Small intestine (tissue), 7 donors: ENCODE results near the gene SPOP. TPM values are rescaled to one million over a fixed set of nuclear protein-coding genes. Genes with fewer than 3 reads are reported as not detected.

Experiments used
- DNase-seq, 2 donors: peaks; one replicate each; pipeline versions ENCODE4 v3.0.0 to v3.0.0-alpha.2; 2013
- FAIRE-seq: peaks from 2 replicates; lab custom pipeline; 2012; peaks lifted over from hg19 to GRCh38; lab: Jason Lieb, UNC
- H3K27ac ChIP-seq, 3 donors: one replicate each; pipeline ENCODE4 v1.5.1; 2013; ENCODE audit warnings: low read length in 2 of 3, mild to moderate bottlenecking in 2 of 3, control low read depth in 1 of 3, inconsistent platforms in 1 of 3, low read depth in 1 of 3, moderate library complexity in 1 of 3
- H3K27me3 ChIP-seq, 3 donors: one replicate each; pipeline ENCODE4 v1.6.1; 2013; ENCODE audit warnings: low read length in 3 of 3, inconsistent platforms in 1 of 3; ENCODE audit not compliant: control insufficient read depth in 3 of 3, insufficient read depth in 3 of 3
- H3K36me3 ChIP-seq, 3 donors: one replicate each; pipeline ENCODE4 v1.6.1; 2013; ENCODE audit warnings: low read length in 3 of 3, inconsistent platforms in 1 of 3, low read depth in 1 of 3, mild to moderate bottlenecking in 1 of 3, moderate library complexity in 1 of 3; ENCODE audit not compliant: control insufficient read depth in 3 of 3, insufficient read depth in 2 of 3
- H3K4me1 ChIP-seq, 3 donors: one replicate each; pipeline ENCODE4 v1.6.1; 2013; ENCODE audit warnings: low read length in 2 of 3, inconsistent platforms in 1 of 3, low read depth in 1 of 3, mild to moderate bottlenecking in 1 of 3, moderate library complexity in 1 of 3; ENCODE audit not compliant: control insufficient read depth in 3 of 3, insufficient read depth in 2 of 3
- H3K4me3 ChIP-seq, 3 donors: one replicate each; pipeline ENCODE4 v1.5.1; 2013; ENCODE audit warnings: low read length in 3 of 3, control low read depth in 1 of 3, inconsistent platforms in 1 of 3, low read depth in 1 of 3, mild to moderate bottlenecking in 1 of 3, moderate library complexity in 1 of 3
- H3K9me3 ChIP-seq, 2 donors: one replicate each; pipeline ENCODE4 v1.6.1; 2013; ENCODE audit warnings: low read depth in 1 of 2, low read length in 1 of 2; ENCODE audit not compliant: control insufficient read depth in 2 of 2, insufficient read depth in 1 of 2
- WGBS, 3 donors: extraction: QIAGEN DNeasy Blood & Tissue Kit; methylation state at CpG; one replicate each; pipeline ENCODE4 v1.1.7; 2013; 5-methylcytosine and 5-hydroxymethylcytosine counted together
- polyA plus RNA-seq, 4 donors: library from polyadenylated mRNA; stranded (reverse) in 3 of 4; unstranded in 1 of 4; fragments of 200-250 nt in 3 of 4; fragments of 120-200 nt in 1 of 4; gene quantifications; one replicate each; pipeline versions ENCODE4 v1.2.1 to v1.2.3, GENCODE V29; 2013
- donor health status: healthy with polysubstance abuse.
- donor health status: control.
- donor health status: control.
- donor health status: Bipolar disorder and iron deficiency.
- donor health status: healthy.

SPOP gene
- polyA plus RNA-seq, 4 donors, result 35.7 to 51.2 (median 39.0) TPM

GRCh38 chr17:49549691-49550678 lies 127.9 kb downstream of the SPOP start:
- FAIRE-seq, result no peak
- Histone ChIP-seq H3K4me3 (no peak overlapping the region), H3K36me3 (no peaks in the 10 kb centered on the region), H3K27me3 (peaks cover 0 to 15% (median 0%) of the 10 kb centered on the region in 3 donors), H3K9me3 (no peaks in the 10 kb centered on the region), H3K4me1 (no peaks in the 10 kb centered on the region), H3K27ac (no peak overlapping the region)
- DNase-seq, result no peak
- WGBS, 3 donors, result 88 to 89% (median 88%) methylated on average over 20 of the region's 20 CpGs

GRCh38 chr17:49549311-49549605 lies 128.6 kb downstream of the SPOP start:
- DNase-seq (no peak), FAIRE-seq (no peak)
- H3K9me3 ChIP-seq, result no peaks in the 10 kb centered on the region
- no peak overlapping the region for H3K4me3 ChIP-seq
- WGBS, 3 donors, result 86 to 94% (median 92%) methylated on average over 6 of the region's 6 CpGs
- H3K27ac ChIP-seq, result no peak overlapping the region
- no peaks in the 10 kb centered on the region for H3K4me1 ChIP-seq
- peaks cover 0 to 15% (median 0%) of the 10 kb centered on the region in 3 donors for H3K27me3 ChIP-seq
- no peaks in the 10 kb centered on the region for H3K36me3 ChIP-seq

Other genes starting within 250 kb of the SPOP start
- gene NGFR, start 182.8 kb downstream of the SPOP start, polyA plus RNA-seq, result 10 to 100 TPM in 1 of 4 donors, 1 to 10 TPM in 1, under 1 TPM in 1, not detected in 1; 0.54 to 22.8 (median 2.8) TPM
- gene NXPH3, start 102.2 kb downstream of the SPOP start, polyA plus RNA-seq, result 1 to 10 TPM in 1 of 4 donors, under 1 TPM in 1, not detected in 2; 0.31 to 2.3 TPM
- gene SLC35B1, start 29.9 kb upstream of the SPOP start, polyA plus RNA-seq, result 100 to 1,000 TPM in 1 of 4 donors, 10 to 100 TPM in 3; 54.4 to 108 (median 84.0) TPM
- gene FAM117A, start 86.0 kb upstream of the SPOP start, polyA plus RNA-seq, result 1 to 10 TPM; 2.9 to 9.4 (median 7.2) TPM
- gene KAT7, start 110.6 kb upstream of the SPOP start, polyA plus RNA-seq, result 10 to 100 TPM in 2 of 4 donors, 1 to 10 TPM in 2; 5.7 to 31.4 (median 9.2) TPM
- under 1 TPM in 1 of 4 donors, not detected in 3; 0.24 TPM for gene TAC4, start 170.0 kb upstream of the SPOP start, polyA plus RNA-seq